Measurements from ENCODE around the gene ABTB1.

The ABTB1 gene

DNA sequence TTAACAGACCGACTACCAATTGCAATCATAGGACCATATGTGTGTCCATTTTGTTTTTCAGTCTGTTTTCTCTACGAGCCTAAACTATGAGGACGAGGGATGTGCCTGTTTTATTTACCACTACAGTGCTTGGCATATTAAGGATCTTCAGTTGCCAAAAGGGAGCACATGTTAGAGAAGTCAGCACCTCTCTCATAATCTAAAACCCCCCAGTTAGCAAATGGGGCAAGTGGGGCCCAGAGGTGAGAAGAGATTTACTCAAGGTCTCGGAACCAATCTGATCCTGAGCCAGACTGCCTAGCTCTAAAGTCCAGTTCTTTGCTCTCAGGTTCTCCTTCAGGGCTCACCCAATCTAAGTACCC, 44.3 kb upstream of the ABTB1 start:
- Histone ChIP-seq H3K36me3 (replicated peaks; ENCODE audit: insufficient read depth, low read length) (no peaks in the 10 kb centered on the region), H3K9ac (ENCODE audit: low read length) (no peak overlapping the region), H3K9me2 (replicated peaks; ENCODE audit: insufficient read depth, low read length) (no peaks in the 10 kb centered on the region), H2AFZ (ENCODE audit: low read length) (no peak overlapping the region), H3K4me1 (ENCODE audit: low read length) (no peaks in the 10 kb centered on the region), H3K27ac (ENCODE audit: low read length) (no peak overlapping the region), H3K9me3 (replicated peaks; ENCODE audit: insufficient read depth, low read length) (no peaks in the 10 kb centered on the region), H3K4me3 (ENCODE audit: low read length) (no peak overlapping the region), H3F3A (ENCODE audit: insufficient read depth, low read length) (no peaks in the 10 kb centered on the region), H4K20me1 (ENCODE audit: insufficient read depth, low read length) (no peaks in the 10 kb centered on the region), H3K79me2 (ENCODE audit: low read length) (no peaks in the 10 kb centered on the region), H3K27me3 (replicated peaks; ENCODE audit: insufficient read depth, low read length) (peaks cover 24% of the 10 kb centered on the region), H3K4me2 (ENCODE audit: low read depth, low read length) (no peak overlapping the region)
- no peak for TF ChIP-seq EZH2phosphoT487 (IDR thresholded peaks at IDR 0.05; ENCODE audit: low read length)
- no peak for TF ChIP-seq EZH2 (optimal IDR thresholded peaks at IDR 0.05; ENCODE audit: low read depth, low read length)
- TF ChIP-seq CTCF (IDR thresholded peaks at IDR 0.05; ENCODE audit: low read length) = no peak
- no peak for DNase-seq

- Histone ChIP-seq H3K4me2 (ENCODE audit: low read depth, low read length) (peak within 1 kb of the TSS; percentile 89), H4K20me1 (ENCODE audit: insufficient read depth, low read length) (no peaks in the 10 kb centered on the region), H3F3A (ENCODE audit: insufficient read depth, low read length) (no peaks in the 10 kb centered on the region), H3K9me2 (replicated peaks; ENCODE audit: insufficient read depth, low read length) (no peaks in the 10 kb centered on the region), H2AFZ (ENCODE audit: low read length) (no peak within 1 kb of the TSS), H3K79me2 (ENCODE audit: low read length) (no peaks in the 10 kb centered on the region), H3K4me3 (ENCODE audit: low read length) (peak within 1 kb of the TSS; percentile 61), H3K27me3 (replicated peaks; ENCODE audit: insufficient read depth, low read length) (peaks cover 24% of the 10 kb centered on the region), H3K9me3 (replicated peaks; ENCODE audit: insufficient read depth, low read length) (no peaks in the 10 kb centered on the region), H3K4me1 (ENCODE audit: low read length) (no peaks in the 10 kb centered on the region), H3K9ac (ENCODE audit: low read length) (no peak within 1 kb of the TSS), H3K36me3 (replicated peaks; ENCODE audit: insufficient read depth, low read length) (no peaks in the 10 kb centered on the region), H3K27ac (ENCODE audit: low read length) (no peak within 1 kb of the TSS)
- peak; percentile 43 for DNase-seq
- no peak for TF ChIP-seq EZH2 (optimal IDR thresholded peaks at IDR 0.05; ENCODE audit: low read depth, low read length)
- no peak for TF ChIP-seq EZH2phosphoT487 (IDR thresholded peaks at IDR 0.05; ENCODE audit: low read length)
Observed at GRCh38 chr3:127628788-127629466, 43.8 kb upstream of the ABTB1 start, which contains the start of gene PODXL2. PODXL2 (plus strand) TSS chr3:127629185; CDS start chr3:127629220, 35 bp downstream.

- Histone ChIP-seq H3K36me3 (replicated peaks; ENCODE audit: insufficient read depth, low read length) (no peaks in the 10 kb centered on the region), H3K27ac (ENCODE audit: low read length) (no peak overlapping the region), H3K9ac (ENCODE audit: low read length) (no peak overlapping the region), H3K27me3 (replicated peaks; ENCODE audit: insufficient read depth, low read length) (peaks cover 24% of the 10 kb centered on the region), H3K9me2 (replicated peaks; ENCODE audit: insufficient read depth, low read length) (no peaks in the 10 kb centered on the region), H3K79me2 (ENCODE audit: low read length) (no peaks in the 10 kb centered on the region), H3K4me1 (ENCODE audit: low read length) (no peaks in the 10 kb centered on the region), H3F3A (ENCODE audit: insufficient read depth, low read length) (no peaks in the 10 kb centered on the region), H3K9me3 (replicated peaks; ENCODE audit: insufficient read depth, low read length) (no peaks in the 10 kb centered on the region), H3K4me2 (ENCODE audit: low read depth, low read length) (peak overlapping the region; percentile 89), H4K20me1 (ENCODE audit: insufficient read depth, low read length) (no peaks in the 10 kb centered on the region), H2AFZ (ENCODE audit: low read length) (no peak overlapping the region), H3K4me3 (ENCODE audit: low read length) (peak overlapping the region; percentile 61)
- TF ChIP-seq CTCF (IDR thresholded peaks at IDR 0.05; ENCODE audit: low read length) = no peak
- TF ChIP-seq EZH2phosphoT487 (IDR thresholded peaks at IDR 0.05; ENCODE audit: low read length) = no peak
- no peak for TF ChIP-seq EZH2 (optimal IDR thresholded peaks at IDR 0.05; ENCODE audit: low read depth, low read length)
- no peak for DNase-seq
Observed at GRCh38 chr3:127629467-127630403, 43.0 kb upstream of the ABTB1 start.
